Left cardiac atrium (tissue), 4 donors: Measurements from ENCODE around the gene JMJD7. TPM values are rescaled to one million over a fixed set of nuclear protein-coding genes. Genes with fewer than 3 reads are reported as not detected.
A peak's percentile ranks its signal among the peaks of the same experiment; 100 is the strongest.

Source experiments
- ATAC-seq, 2 donors: fragments of 200-7000 bp; cut with Tn5 transposase; one replicate each; pipeline ENCODE4 v1.9.1; 2020; ENCODE audit warnings: mild to moderate bottlenecking in 2 of 2, moderate library complexity in 2 of 2
- DNase-seq: peaks from one replicate; pipeline ENCODE4 v3.0.0-alpha.2; 2020
- intact Hi-C, 2 donors: fragments of 100-400 bp; cut with DNase I; formaldehyde crosslinking; loops; one replicate each; pipeline versions ENCODE4 v1.14.1 to v1.15.1; 2022 to 2023
- total RNA-seq, 2 donors: library from RNA; stranded (reverse); fragmentation: NEBNext Ultra II Directional; extraction: Animal tissue kit (Norgen Biotek cat#: 25700); gene quantifications; one replicate each; pipeline ENCODE4 v1.2.1, GENCODE V29; 2021
- donor health status: DM: no; HTN: yes; CAD: no.
- donor health status: DM: no; HTN: yes; CAD: no; lungs with severe emphysema.
- donor health status: DM: yes; HTN: yes; CAD: no.
- donor health status: Dilated cardiomyopathy.

Gene JMJD7
- total RNA-seq, 2 donors from 2014 or later, result 8.8 to 11.7 TPM

DNA sequence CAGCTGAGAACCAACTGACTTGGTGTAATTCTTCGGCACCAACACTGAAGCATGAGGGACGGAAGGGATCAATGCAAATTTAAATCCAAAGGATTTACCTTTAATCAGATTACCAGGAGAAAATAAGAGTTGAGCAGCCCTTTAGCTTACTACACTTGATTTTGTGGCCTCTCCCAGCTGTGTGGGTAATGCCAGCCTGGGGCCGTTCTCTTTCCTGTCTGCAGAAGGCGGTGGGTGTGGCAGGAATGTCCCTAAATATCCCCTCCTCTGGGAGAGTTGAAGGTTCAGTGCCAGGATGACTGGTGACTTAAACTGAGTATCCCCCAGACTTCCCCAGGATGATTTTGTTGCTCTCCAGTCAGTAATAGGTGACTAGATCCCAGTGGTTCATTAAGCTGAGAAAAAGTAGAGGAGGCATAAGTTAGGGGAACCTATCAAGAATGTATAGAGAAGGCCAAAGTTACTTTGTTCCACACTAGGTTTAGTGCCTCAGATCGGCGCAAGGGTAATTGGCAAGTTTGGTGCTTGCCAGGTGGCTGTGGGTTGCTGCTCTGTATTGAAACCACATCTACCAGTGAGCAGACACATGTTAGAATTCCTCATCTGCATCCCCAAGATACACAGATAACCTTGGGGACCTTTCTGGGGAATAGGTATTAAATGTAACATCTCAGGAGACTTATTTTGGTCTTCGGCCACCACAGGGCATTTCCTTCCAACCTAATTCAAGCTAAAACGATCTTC lies 30.5 kb upstream of the JMJD7 start:
- intact Hi-C loops, result no loop called here
- ATAC-seq, result no peak
- no peak for DNase-seq

DNA sequence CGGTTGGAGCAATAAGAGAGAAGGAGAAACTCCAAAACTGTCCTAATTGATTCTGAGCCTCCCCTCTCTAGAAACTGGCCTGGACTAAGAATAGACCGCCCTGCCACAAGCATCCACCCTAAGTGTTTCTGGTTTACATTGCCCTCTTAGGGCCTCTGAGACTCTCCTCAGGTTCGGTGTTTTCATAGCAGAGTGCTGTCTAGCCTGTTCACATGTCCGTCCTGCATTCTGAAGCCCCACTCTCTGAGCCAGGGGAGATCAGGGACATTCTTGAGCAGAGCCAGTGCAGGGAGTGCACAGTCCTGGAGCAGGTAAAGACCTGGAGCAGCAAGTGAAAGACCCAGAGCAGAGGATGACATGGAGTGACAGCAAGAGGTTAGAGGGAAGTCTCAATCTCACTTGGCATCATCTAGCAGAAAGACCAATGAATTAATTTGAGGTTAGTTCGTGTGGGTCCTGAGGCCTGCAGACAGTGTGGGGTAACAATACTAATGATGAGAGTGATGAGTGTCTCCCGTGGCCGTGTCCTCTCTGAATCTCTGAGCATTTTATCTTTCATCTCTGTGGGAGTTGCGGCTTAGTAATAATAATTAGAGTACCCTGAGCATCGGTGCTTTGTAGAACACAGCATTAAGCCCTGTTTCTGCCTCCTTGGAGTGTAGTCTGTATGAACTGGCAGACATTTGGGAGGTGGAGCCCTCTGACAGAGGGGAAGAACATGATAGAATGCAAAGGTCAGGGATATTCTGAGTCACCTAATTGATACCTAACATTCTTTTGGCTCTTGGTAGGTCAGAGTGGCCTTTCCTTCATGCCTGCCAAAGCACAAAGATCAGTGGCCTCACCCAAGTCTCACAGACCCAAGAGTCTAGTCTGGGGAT lies 29.0 kb upstream of the JMJD7 start:
- intact Hi-C loops, result no loop called here
- ATAC-seq (peak in 1 of 2 donors; percentile 17), DNase-seq (no peak)

DNA sequence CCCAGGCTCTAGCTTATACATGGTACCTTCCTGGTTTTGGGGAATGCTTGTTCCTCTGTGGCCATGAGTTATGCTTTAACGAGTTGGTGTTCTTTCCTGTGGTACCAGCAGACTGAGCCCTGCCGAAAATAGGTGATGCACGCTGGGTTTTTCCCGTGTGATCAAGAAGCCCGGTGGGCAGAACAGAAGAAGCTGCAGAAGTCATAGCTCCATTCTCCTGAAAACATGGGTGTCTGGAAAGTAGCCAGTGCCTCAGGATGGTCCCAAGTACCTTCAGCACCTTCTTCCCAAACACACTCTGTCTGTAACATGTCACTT lies 28.4 kb upstream of the JMJD7 start:
- intact Hi-C loops, result no loop called here
- no peak for ATAC-seq

DNA sequence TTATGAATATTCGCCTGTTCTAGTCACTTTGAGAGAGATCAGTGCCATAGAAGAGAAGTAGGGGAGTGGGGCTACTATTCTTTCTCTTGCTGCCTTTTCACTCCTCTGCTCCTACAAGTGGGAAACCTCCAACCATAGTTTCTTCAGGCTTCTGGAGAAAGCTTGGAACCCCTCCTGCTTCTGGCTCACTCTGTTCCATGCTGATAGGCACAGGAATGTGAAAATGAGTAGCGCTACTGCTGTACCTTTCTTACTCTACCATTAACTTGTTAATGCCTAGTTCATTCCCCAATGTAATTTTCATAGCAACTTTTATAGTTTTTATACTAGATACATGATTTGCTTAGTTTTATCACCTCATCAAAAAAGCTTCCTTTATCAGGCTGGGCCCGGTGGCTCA lies 26.7 kb upstream of the JMJD7 start:
- intact Hi-C loops, result no loop called here
- no peak for DNase-seq
- ATAC-seq, result no peak

More for the DNA sequence above, 28.4 kb upstream of the JMJD7 start:
- DNase-seq, result no peak

DNA sequence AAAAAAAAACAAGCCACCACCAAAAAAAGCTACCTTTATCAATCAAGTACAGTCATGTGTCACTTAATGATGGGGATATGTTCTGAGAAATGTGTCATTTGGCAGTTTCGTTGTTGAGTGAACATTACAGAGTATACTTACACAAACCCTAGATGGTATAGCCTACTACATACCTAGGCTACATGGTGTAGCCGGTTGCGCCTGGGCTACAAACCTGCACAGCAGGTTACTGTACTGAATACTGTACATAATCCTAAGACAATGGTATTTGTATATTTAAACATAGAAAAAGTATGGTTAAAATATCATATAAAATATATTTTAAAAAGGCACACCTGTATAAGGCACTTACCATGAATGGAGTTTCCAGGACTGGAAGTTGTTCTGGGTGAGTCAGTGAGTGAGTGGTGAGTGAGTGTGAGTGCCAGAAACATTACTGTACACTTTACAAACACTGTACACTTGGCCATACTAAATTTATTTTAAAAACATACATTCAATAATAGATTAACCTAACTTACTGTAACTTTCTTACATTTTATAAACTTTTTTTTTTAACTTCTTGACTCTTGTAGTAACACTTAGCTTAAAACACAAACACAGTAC lies 25.9 kb upstream of the JMJD7 start:
- DNase-seq (no peak), ATAC-seq (no peak)
- intact Hi-C loops, result no loop called here

DNA sequence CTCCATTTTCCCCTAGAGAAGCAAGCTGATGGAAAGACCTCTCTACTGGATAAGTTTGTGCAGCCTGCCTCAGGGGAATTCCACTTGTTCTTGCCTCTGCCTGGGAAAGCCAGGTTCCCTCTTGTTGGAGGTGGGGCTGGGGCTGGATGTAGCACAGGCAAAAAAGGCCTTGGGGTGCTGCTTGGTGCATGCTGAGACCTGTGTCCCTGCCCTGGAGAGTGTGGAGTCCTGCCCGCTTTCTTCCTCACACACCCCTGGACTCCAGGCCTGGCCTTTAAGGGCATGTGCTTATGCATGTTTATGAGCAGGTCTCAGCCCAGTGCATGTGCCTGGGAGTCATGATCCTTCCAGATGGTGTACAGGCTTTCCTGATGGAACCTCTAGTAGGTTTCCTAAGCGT lies 23.5 kb upstream of the JMJD7 start:
- ATAC-seq (no peak), DNase-seq (no peak)
- intact Hi-C loops, result no loop called here

- no peak for DNase-seq
- intact Hi-C loops, result no loop called here
- peak in 1 of 2 donors; percentile 13 for ATAC-seq
These were observed 22.8 kb upstream of the JMJD7 start for GRCh38 chr15:41804916-41805666.

- intact Hi-C loops, result no loop called here
- DNase-seq (no peak), ATAC-seq (no peak)
These were observed 22.2 kb upstream of the JMJD7 start for GRCh38 chr15:41805711-41806110.

- intact Hi-C loops, result no loop called here
- ATAC-seq (peak; percentile 51 to 88), DNase-seq (peak; percentile 42)
These were observed 21.4 kb upstream of the JMJD7 start for GRCh38 chr15:41806291-41807181.

- no peak for ATAC-seq
- intact Hi-C loops, result no loop called here
- no peak for DNase-seq
These were observed 18.8 kb upstream of the JMJD7 start for GRCh38 chr15:41809121-41809520.

- DNase-seq (no peak), ATAC-seq (no peak)
- intact Hi-C loops, result loop anchor here (2.0 to 5.0 kb wide), 3 partner anchors 37 to 252 kb away; partner anchors contain the start of genes MAPKBP1 (in 1 of the 2) and TYRO3 (in 1 of the 2)
These were observed 18.2 kb upstream of the JMJD7 start for GRCh38 chr15:41809526-41810220.

DNA sequence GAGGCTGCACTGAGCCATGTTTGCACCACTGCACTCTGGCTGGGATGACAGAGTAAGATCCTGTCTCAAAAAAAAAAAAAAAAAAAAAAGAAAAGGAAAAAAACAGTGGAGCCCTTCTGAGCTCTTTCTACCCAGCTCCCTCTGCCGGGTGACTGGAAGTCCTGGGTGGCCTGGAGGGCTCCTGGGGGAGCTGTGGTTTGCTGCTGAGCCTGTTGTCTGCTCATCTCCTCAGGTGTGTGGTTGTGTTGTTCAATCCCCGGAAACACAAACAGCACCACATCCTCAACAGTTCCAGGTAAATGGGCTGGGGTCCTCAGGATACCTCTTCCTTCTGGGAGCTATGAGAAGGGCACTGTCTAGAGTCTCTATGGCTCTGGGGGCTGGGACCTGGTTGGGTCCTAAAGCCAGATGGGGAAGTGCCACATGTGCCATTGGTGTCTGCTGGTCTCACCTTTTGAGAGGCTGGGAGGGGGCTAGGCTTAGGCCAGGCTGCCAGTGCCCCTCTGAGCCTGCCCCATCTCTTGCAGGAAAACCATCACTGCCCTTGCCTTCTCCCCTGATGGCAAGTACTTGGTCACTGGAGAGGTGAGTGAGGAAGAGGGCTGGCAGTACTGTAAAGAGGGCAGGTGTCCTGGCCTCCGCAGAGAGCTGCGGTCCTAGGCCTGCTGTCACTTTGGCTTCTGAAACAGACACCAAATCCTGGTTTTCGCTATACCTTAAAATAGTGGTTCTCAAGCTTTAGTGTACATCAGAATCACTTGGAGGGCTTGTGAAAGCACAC lies 17.1 kb upstream of the JMJD7 start:
- DNase-seq (no peak), ATAC-seq (no peak)
- intact Hi-C loops, result loop anchor here (2.0 to 5.0 kb wide), 3 partner anchors 38 to 254 kb away; partner anchors contain the start of genes MAPKBP1 (in 1 of the 2) and TYRO3 (in 1 of the 2)

DNA sequence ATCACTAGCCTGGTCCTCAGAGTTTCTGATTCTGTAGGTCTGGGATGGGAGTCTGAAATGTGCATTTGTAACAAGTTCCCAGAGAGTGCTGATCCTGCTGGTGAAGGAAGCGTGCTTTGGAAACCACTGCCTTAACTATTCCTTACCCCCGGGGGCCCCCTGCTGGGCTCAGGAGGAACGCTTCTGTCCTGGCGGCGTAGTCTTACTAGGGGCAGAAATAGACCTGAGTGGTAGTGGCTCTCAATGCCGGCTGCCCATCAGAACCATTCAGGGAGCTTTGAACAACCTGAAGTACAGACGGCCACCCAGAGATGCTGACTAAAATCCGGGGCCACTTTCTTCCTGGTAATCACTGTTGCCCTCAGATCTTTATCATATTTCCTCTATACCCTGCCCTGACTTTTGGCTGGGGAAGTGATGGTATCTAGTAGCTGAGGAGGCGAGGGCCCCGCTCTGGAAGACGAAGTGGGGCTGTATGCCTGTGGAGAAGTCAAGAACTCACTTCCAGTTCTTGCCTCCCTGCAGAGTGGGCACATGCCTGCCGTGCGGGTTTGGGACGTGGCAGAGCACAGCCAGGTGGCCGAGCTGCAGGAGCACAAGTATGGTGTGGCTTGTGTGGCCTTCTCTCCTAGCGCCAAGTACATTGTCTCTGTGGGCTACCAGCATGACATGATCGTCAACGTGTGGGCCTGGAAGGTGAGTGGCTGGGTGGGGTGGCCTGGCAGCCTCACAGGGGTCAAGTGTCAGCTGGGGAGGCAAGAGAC lies 16.3 kb upstream of the JMJD7 start:
- intact Hi-C loops, result loop anchor here (2.0 to 5.0 kb wide), 3 partner anchors 39 to 254 kb away; partner anchors contain the start of genes MAPKBP1 (in 1 of the 2) and TYRO3 (in 1 of the 2)
- ATAC-seq (peak; percentile 87 to 95), DNase-seq (peak; percentile 88)

DNA sequence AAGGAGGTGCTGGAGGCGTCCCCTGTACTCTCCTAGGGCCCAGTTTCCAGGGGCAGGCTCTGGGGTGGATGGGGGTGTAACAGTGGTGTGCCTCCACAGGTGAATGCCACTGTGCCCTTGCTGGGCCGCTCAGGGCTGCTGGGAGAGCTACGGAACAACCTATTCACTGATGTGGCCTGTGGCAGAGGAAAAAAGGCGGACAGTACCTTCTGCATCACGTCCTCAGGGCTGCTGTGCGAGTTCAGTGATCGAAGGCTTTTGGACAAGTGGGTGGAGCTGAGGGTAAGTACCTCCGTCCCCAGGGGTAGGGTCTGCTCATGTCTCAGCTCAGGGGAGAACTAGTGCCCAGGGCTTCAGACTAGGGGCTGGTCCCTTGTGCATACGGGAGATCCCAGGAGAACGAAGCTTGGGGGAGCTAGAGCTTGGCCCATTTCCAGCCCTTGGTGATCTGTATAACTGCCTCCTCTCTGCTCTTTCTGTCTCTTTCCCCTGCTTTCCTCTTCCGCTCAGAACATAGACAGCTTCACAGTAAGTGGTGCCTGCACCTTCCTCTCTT lies 15.0 kb upstream of the JMJD7 start:
- no peak for ATAC-seq
- intact Hi-C loops, result loop anchor here (5.0 kb wide), 2 partner anchors 41 to 256 kb away; partner anchors contain the start of genes MAPKBP1 (in 1 of the 2) and TYRO3 (in 1 of the 2)
- no peak for DNase-seq

DNA sequence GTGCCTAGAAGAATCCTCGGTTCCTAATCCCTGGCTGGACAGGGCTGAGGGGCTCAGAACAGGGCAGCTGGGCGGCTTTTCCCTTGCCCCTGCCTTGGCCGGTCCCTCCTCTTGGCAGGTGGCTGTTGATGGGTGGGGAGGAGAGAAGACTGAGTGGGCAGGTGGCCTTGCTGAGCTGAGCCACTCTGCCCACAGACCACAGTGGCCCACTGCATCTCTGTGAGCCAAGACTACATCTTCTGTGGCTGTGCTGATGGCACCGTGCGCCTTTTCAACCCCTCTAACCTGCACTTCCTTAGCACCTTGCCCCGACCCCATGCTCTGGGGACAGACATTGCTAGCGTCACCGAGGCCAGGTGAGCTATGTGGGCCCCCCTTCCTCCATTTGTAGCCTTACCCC lies 14.5 kb upstream of the JMJD7 start:
- DNase-seq (no peak), ATAC-seq (no peak)
- intact Hi-C loops, result loop anchor here (5.0 kb wide), 2 partner anchors 41 to 256 kb away; partner anchors contain the start of genes MAPKBP1 (in 1 of the 2) and TYRO3 (in 1 of the 2)
